IPS-18c (cell line): ENCODE results near the gene NR4A3.
"Not testable (repeated sequence)": the region's sequence is repeated elsewhere in the genome, so short reads cannot be mapped to it uniquely, and the experiment has no call there.

Experiments used
- H3K4me3 ChIP-seq: 2 replicates; pipeline ENCODE4 v1.7.0; 2013; ENCODE audit warnings: low read depth, mild to moderate bottlenecking, low read length, moderate library complexity; ENCODE audit not compliant: insufficient read depth
- H3K9me3 ChIP-seq: one replicate; pipeline ENCODE4 v1.6.1; 2013; ENCODE audit warnings: mild to moderate bottlenecking, low read length, moderate library complexity; ENCODE audit not compliant: control insufficient read depth, insufficient read depth

Gene NR4A3

DNA sequence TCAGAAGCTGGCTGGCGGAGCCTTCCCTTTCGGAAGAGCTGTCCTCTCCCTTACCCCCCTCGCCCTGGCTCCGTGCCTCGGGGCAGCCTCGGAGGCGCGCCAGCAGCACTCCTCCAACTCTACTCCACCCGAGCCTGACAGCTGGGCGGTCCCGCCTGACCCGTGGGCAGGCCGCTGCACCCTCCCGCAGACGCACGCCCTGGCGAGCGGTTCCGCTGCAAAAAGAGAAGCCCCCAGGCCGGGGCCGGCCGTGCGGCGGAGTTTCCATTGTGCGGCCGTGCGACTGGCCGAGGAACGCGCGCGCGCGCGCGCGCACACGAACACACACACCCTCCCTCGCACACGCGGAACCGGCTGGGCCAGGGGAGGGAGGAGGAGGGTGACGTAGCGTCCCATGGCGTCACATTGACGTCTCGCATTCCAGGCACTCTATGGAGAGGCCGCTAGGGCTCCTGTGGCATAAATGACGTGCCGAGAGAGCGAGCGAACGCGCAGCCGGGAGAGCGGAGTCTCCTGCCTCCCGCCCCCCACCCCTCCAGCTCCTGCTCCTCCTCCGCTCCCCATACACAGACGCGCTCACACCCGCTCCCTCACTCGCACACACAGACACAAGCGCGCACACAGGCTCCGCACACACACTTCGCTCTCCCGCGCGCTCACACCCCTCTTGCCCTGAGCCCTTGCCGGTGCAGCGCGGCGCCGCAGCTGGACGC is at the start of gene NR4A3:
Gene NR4A3 (plus strand): TSS at position 490 of the 713 bp plus-strand sequence. CDS start 6,158 bp downstream, outside the sequence.
- Histone ChIP-seq H3K9me3 (no peaks in the 10 kb centered on the region), H3K4me3 (peak within 1 kb of the TSS; percentile 73)

DNA sequence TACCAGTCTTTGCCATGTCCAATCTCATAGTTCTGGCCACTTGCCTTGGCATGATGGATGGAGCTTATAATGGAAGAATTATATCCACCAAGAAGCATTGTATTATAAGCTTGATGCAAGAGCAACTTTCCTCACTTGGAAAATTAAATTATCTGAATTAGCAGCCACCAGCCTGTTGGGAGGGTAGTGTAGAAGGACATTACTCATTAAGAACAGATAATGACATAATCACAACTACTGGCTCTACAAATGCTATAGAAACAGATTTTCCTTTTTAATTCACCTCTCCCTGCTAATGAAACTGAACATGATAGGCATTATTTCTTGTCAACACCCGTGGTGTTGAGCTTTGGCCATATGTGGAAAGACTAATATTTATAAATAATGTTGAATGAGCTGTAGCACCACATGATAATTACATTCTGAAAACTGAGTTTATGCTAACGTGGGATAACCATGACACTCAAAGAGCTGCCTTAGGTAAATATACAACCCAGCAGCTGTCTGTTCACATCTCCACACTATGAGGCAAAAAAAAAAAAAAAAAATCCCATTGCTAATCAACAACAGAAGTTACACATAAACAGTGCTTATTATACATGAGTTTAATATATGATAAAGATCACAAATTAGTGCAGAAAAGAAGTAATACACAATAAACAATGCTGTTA is 48.1 kb upstream of the NR4A3 start:
- Histone ChIP-seq H3K9me3 (no peaks in the 10 kb centered on the region), H3K4me3 (no peak overlapping the region)

DNA sequence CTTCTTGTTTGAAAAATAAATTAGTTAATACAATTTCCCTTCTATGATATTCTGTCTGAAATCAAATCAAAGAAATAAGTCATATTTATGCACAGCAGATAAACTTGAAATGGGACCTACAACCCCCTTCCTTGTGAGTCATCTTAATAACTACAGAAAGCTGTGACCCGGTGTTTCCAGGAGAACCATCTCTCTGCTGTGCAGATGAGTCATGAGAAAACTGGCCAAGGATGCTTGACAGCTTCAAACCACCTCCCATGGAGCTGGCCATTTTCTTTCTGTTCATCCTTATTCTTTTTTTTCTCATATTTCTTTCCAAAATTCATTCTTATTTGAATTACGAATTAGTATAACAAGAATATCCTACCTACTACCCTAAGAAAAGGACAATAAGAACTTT is 43.4 kb upstream of the NR4A3 start:
- no peaks in the 10 kb centered on the region for H3K9me3 ChIP-seq
- H3K4me3 ChIP-seq, result no peak overlapping the region

DNA sequence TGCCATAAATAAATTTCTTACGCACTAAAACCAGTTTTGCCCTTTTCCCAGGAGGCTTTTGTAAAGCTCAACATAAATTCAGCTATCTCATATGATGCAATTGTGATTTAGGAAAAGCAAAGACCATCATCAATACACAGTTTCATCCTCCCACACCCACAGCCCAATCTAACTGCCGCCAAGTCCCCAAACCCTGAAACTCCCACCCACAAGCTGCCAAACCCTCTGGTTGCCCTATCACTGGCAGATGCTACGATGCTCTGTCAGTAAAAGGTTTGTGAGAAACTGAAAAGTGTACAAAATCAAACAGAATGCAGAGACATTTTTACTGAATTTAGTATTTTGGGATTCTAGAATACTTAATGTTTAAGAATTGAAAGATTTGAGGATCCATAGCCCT is 42.8 kb upstream of the NR4A3 start:
- H3K9me3 ChIP-seq, result no peaks in the 10 kb centered on the region

DNA sequence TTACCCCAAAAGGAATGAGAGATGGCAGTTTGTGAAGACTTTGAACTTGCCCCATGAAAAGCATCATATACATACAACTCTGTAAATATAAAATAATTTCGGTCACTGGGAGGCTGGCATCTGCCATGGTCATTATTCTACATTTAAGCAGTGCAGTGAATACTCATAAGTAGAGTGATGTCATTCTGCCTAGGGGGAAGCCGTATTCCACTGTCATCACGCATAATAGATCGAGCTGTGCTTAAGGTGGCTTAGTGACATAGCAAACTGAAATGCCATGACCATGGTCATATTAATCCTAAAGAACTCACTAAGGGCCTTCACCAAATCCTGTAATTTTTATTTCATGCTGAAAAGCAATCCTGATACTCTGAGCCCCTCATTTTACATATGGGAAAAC is 42.4 kb upstream of the NR4A3 start:
- Histone ChIP-seq H3K4me3 (no peak overlapping the region), H3K9me3 (no peaks in the 10 kb centered on the region)

More for the DNA sequence above, 42.8 kb upstream of the NR4A3 start:
- H3K4me3 ChIP-seq, result no peak overlapping the region

DNA sequence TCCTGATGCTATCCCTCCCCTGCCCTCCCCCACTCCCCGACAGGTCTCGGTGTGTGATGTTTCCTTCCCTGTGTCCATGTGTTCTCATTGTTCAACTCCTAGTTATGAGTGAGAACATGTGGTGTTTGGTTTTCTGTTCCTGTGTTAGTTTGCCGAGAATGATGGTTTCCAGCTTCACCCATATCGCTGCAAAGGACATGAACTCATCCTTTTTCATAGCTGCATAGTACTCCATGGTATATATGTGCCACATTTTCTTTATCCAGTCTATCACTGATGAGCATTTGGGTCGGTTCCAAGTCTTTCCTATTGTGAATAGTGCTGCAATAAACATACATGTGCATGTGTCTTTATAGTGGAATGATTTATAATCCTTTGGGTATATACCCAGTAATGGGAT is 39.3 kb upstream of the NR4A3 start:
- H3K9me3 ChIP-seq, H3K4me3 ChIP-seq: not testable (repeated sequence)

DNA sequence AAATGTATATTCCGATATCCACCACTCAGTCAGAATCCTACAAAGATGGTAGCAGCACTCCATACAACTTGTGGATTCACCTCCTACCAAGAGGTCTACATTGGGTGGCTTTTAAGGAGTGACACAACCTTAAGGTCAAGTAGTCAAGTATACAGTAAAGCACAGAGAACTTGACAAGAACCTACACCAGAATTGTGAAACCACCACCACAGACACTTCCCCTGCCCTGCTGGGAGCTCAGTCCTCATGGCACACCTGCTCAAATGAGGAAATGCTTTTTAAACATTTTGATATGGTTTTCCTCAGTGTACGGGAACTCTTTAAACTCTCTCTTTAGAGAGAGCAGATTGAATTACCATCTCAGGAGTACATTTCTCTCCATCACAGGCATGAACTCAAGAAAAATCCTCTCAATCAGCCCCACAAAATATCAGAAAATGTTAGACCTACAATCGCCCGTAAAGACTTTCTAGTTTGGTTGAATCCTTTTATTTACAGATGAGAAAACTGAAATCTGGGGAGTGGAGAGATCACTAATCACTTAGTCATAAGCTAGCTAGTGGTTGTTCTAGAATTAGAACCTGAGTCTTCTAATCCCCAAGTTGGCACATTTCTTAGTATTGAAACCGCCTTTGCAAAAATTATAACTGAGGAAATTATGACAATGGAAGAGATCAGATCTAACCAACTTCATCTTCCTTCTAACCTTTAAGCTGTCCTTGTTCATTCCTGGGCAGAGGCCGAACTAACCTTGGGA is 38.5 kb upstream of the NR4A3 start:
- Histone ChIP-seq H3K4me3 (no peak overlapping the region), H3K9me3 (no peaks in the 10 kb centered on the region)

DNA sequence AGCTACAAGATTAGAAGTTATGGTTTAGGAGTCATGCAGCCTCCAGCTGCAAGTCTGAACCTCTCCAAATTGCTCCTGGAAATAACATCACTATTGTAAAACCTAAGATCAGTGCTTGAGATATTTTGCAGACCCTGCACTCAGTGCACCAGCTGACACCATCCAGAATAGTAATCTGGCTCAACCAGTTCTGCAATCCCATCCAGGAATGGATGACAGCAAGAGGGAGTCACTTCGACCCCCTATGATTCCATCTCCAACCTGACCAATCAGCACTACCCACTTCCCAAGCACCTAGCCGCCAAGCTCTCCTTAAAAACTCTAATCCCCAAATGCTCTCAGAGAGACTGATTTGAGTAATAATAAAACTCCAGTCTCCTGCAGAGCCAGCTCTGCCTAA is 37.9 kb upstream of the NR4A3 start:
- Histone ChIP-seq H3K4me3 (no peak overlapping the region), H3K9me3 (no peaks in the 10 kb centered on the region)

DNA sequence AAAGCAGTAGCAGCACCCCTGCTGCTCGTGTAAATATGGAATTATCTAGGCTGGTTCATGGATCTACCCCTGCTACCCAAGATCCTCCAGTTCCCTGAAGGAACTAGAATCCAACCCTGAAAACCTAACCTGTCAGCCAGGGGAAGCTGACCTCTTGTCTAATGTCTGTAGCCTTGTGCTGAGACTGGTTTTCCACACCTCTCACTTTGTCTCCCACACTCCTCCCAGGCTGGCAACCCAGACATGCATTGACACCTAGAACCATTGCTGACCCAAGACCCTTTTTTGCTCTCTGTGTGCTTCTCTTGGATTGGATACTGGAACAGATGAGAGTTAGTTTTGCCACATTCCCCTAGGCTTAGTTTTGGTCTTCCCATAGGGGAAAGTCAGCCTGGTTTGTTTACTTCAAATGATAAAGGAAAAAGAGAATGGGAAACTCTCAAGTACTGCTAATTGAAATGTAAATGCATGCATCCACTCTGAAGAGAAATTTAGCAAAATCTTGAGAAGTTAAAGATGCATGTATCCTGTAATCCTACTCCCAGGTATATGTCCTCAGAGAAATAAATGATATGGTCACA is 36.6 kb upstream of the NR4A3 start:
- Histone ChIP-seq H3K9me3 (no peaks in the 10 kb centered on the region), H3K4me3 (no peak overlapping the region)

DNA sequence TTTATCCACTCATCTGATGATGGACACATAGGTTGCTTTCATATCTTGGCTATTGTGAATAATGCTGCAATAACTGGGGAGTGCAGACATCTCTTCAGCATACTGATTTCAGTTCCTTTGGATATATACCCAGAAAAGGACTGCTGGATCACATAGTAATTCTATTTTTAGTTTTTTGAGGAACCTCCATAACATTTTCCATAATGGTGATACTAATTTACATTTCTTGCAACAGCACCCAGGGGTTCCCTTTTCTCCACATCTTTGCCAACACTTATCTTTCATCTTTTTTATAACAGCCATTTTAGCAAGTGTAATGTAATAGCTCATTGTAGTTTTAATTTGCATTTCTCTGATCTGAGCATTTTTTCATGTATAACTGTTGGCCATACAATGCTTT is 34.1 kb upstream of the NR4A3 start:
- no peak overlapping the region for H3K4me3 ChIP-seq
- no peaks in the 10 kb centered on the region for H3K9me3 ChIP-seq

DNA sequence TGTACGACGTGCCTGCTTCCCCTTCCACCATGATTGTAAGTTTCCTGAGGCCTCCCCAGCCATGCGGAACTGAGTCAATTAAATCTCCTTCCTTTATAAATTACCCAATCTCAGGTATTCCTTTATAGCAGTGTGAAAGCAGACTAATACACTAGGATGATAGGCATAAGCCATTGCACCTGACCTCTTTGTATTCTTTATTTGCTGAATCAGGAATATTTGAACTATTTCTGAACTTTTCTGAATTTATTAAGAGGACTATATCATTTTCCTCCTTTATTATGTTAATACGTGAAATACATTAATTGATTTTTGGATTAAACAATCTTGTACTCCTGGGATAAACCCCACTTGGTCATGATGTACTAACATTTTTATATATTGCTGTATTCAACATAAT is 28.2 kb upstream of the NR4A3 start:
- Histone ChIP-seq H3K4me3 (no peak overlapping the region), H3K9me3 (no peaks in the 10 kb centered on the region)

DNA sequence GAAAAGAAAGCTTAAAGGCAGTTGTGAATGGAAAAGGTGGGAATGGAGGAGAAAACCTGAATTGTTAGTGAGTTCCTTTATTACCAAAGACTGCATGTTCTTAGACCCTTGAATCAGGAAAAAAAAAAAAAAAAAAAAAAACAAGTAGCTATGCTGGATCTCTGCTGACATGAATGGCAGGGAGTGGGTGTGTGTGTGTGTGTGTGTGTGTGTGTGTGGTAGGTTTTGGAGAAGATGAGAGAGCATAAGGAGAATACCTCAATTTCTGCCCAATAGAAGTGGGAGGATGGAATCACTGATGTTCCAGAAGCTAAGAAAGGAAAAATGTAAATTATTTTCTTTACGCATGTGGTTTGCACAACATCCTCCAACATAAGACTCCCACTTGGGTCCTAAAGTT is 25.5 kb upstream of the NR4A3 start:
- Histone ChIP-seq H3K9me3 (no peaks in the 10 kb centered on the region), H3K4me3 (no peak overlapping the region)

DNA sequence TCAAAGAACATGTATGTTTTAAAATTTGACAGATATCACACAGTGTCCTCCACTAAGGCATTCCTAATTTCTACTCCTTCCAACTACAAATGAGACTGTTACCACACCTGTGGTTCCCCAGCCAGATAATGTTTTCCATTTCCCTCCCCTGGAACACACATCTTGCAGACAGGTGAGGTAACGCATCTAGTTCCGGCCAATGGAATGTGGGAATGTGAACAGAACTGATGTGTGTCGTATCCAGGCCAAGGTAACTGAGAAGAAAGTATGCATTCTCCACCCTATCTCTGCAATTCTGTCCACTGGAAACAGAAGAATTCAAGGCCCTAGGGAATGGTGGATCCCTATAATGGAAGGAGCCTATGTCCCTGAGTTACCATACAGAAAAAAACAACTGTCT is 19.9 kb upstream of the NR4A3 start:
- no peak overlapping the region for H3K4me3 ChIP-seq
- no peaks in the 10 kb centered on the region for H3K9me3 ChIP-seq

DNA sequence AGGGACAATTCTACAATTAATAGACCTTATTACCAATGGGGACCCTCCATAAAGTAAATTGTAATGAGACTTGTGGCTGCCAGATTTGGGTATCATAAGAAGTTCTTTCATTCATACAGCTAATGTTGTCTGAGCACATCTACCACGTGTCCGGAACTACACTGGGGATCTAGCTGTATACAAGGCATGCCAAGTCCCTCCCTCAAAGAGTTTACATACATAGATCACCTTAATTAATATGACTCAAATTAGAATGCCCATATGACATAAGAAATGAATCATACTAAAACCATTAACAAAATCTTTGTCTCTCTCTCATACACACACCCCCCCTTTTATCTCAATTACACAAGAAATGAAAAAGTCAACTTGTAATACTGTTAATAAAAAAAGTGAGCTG is 18.0 kb upstream of the NR4A3 start:
- Histone ChIP-seq H3K4me3 (no peak overlapping the region), H3K9me3 (no peaks in the 10 kb centered on the region)

DNA sequence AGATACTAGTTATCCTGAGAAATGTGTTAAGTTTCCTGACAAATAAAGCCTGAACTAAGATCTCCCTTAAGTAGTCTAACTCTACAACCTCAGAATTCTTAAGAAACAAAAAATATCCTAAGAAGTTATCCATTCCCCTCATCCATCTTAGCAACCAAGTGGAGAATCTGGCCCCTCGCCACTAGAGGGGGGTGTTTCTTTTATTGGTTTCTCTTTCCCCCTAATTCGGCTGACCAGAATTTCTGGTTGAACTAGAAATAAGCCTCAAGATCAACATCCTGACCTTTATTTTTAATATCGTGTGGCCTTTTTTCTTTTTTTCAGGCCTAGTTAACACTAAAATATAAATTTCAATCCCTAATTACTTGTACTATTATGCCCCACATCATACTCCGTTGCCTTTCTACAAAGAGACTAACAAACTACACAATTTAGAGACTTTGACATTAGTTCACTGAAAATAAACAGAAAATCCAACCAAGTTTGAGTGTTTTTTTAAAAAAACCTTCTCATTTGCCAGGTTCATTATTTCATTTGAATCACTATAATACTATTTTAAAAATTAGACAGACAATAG is 14.3 kb upstream of the NR4A3 start:
- no peaks in the 10 kb centered on the region for H3K9me3 ChIP-seq
- H3K4me3 ChIP-seq, result no peak overlapping the region

DNA sequence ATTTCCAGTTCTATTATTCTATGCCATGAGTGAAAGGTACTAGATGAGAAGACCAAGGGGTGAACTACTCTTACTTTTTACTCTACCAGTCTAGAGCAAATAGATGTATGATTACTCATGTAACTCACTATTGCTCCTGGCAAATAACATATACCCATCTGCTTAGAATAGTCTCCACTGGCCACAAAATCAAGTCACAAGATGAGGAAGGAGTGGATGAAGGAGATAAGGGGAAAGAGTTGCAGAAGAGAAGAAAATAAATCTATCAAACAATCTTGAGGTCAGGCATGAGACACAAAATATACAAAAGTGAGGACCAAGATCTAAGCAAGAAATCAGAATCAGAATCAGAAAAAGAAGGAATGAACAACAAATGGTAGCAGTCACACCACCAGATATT is 13.7 kb upstream of the NR4A3 start:
- no peaks in the 10 kb centered on the region for H3K9me3 ChIP-seq
- H3K4me3 ChIP-seq, result no peak overlapping the region

DNA sequence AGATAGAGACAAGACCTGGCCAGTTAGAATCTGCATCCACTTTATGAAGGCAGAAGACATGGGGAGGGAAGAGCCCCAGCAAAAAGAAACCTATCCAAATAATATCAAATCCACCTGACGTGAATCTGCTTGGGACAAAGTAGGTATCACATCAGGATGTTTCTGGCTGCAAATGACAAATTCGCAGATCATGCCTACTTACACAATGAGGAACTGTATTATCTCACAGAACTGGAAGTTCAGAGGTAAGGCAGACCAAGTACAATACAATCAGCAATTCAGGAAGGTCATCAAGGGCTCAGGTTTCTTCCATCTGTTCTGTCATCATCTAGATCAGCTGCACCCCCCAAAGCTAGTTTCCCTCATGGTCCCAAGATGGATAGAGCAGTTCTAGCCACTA is 13.2 kb upstream of the NR4A3 start:
- Histone ChIP-seq H3K9me3 (no peaks in the 10 kb centered on the region), H3K4me3 (no peak overlapping the region)
